ENCODE measurements around the gene PTPN2.

- TF ChIP-seq, protein P1, sequence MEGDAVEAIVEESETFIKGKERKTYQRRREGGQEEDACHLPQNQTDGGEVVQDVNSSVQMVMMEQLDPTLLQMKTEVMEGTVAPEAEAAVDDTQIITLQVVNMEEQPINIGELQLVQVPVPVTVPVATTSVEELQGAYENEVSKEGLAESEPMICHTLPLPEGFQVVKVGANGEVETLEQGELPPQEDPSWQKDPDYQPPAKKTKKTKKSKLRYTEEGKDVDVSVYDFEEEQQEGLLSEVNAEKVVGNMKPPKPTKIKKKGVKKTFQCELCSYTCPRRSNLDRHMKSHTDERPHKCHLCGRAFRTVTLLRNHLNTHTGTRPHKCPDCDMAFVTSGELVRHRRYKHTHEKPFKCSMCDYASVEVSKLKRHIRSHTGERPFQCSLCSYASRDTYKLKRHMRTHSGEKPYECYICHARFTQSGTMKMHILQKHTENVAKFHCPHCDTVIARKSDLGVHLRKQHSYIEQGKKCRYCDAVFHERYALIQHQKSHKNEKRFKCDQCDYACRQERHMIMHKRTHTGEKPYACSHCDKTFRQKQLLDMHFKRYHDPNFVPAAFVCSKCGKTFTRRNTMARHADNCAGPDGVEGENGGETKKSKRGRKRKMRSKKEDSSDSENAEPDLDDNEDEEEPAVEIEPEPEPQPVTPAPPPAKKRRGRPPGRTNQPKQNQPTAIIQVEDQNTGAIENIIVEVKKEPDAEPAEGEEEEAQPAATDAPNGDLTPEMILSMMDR (IDR thresholded peaks at IDR 0.05), result no peak
- TF ChIP-seq POLR2A (IDR thresholded peaks at IDR 0.05), result no peak
Observed at GRCh38 chr18:12779456-12779855, 104.6 kb downstream of the PTPN2 start.
